ENCODE results near the gene PRMT9. TPM values are rescaled to one million over a fixed set of nuclear protein-coding genes. Genes with fewer than 3 reads are reported as not detected.

PRMT9 gene
- total and polyA plus RNA-seq, 2 of the 4 experiments (the other 2 are of a cell fraction) = 5.0 to 14.2 TPM

Other genes starting within 250 kb of the PRMT9 start
- gene EDNRA, start 203.1 kb downstream of the PRMT9 start, total RNA-seq (2012; rRNA removed) = 6.5 and 7.8 TPM in 2 replicates
- 3.8 TPM in 2 replicates for gene EDNRA, start 203.1 kb downstream of the PRMT9 start, polyA plus RNA-seq (2012; rRNA removed)
- gene TMEM184C, start 66.8 kb downstream of the PRMT9 start, total RNA-seq (2012; rRNA removed) = 67.6 and 71.7 TPM in 2 replicates
- 13.5 and 17.4 TPM in 2 replicates for gene TMEM184C, start 66.8 kb downstream of the PRMT9 start, polyA plus RNA-seq (2012; rRNA removed)
- gene ARHGAP10, start 47.9 kb upstream of the PRMT9 start, total RNA-seq (2012; rRNA removed) = 29.4 and 42.8 TPM in 2 replicates
- 27.1 and 29.0 TPM in 2 replicates for gene ARHGAP10, start 47.9 kb upstream of the PRMT9 start, polyA plus RNA-seq (2012; rRNA removed)

Data from IMR-90 (cell line).